ENCODE measurements around the gene RPTOR. TPM values are rescaled to one million over a fixed set of nuclear protein-coding genes. Genes with fewer than 3 reads are reported as not detected.
A peak's percentile ranks its signal among the peaks of the same experiment; 100 is the strongest.

Gene RPTOR
- total RNA-seq, 1 experiment from 2014 or later: 25.1 TPM

GRCh38 chr17:80873307-80873951 is 328.8 kb downstream of the RPTOR start:
- Mint-ChIP-seq H3K4me3 (peak overlapping the region; percentile 5 to 43; a peak in 3 of 5 replicates), H3K4me1 (peaks cover 52 to 72% of the 10 kb centered on the region in 2 experiments), H3K36me3 (ENCODE audit: insufficient read depth in 1 of 3, low read depth in 3 of 3) (peaks cover 14 to 17% (median 15%) of the 10 kb centered on the region in 3 experiments; a peak in 6 of 7 replicates), H3K27me3 (ENCODE audit: low read depth) (0 out of 2 replicates have a peak, but pooled peaks cover 2% of the 10 kb centered on the region), H3K27ac (peak overlapping the region; percentile 76 to 94 (median 92)), H3K9me3 (peaks cover 0 to 2% of the 10 kb centered on the region in 2 experiments; a peak in 2 of 5 replicates)
- H4K8ac ChIP-seq (replicated peaks; ENCODE audit: insufficient read length, low read depth, low read length): no peak overlapping the region
- no peak overlapping the region for H2BK120ac ChIP-seq (ENCODE audit: low read depth, low read length, poor library complexity, severe bottlenecking)
- no peak overlapping the region for H2BK5ac ChIP-seq (ENCODE audit: insufficient read length, low read length)
- no peak overlapping the region for H2BK15ac ChIP-seq (ENCODE audit: low read depth, low read length)
- no peak overlapping the region for H3K14ac ChIP-seq (ENCODE audit: insufficient read depth, low read length)
- no peaks in the 10 kb centered on the region for H3K27me3 ChIP-seq (ENCODE audit: insufficient read depth, low read length)
- no CpG with 5 or more reads among the region's 14 CpGs for WGBS (ENCODE audit: extremely low coverage, insufficient read length, low lambda C conversion rate)
- no peak overlapping the region for H3K9ac ChIP-seq (ENCODE audit: extremely low read depth, insufficient read length, low read length)
- H3K23me2 ChIP-seq (ENCODE audit: insufficient read length, low read depth, low read length, poor library complexity, severe bottlenecking): no peaks in the 10 kb centered on the region
- H4K20me1 ChIP-seq (ENCODE audit: control insufficient read depth, insufficient read depth, insufficient read length): no peaks in the 10 kb centered on the region
- H2BK12ac ChIP-seq (ENCODE audit: insufficient read length, low read depth, low read length): no peak overlapping the region
- DNase-seq: peak; percentile 90
- H2AFZ ChIP-seq (ENCODE audit: low read length): no peak overlapping the region
- no peak overlapping the region for H3K4ac ChIP-seq (ENCODE audit: low read depth, low read length)
- no peak for TF ChIP-seq CTCF (conservative IDR thresholded peaks at IDR 0.05)
- H3K4me2 ChIP-seq (ENCODE audit: insufficient read depth, insufficient read length, low read length): no peak overlapping the region
- no peak overlapping the region for H4K5ac ChIP-seq (ENCODE audit: insufficient read length, low read depth, low read length)
- no peak overlapping the region for H3T11ph ChIP-seq (ENCODE audit: low read length)
- no peaks in the 10 kb centered on the region for H3K79me1 ChIP-seq (ENCODE audit: insufficient read depth, low read depth, low read length, poor library complexity, severe bottlenecking)
- H3K27ac ChIP-seq (ENCODE audit: insufficient read length, low read depth, low read length): no peak overlapping the region
- no peak overlapping the region for H4K91ac ChIP-seq (ENCODE audit: insufficient read length, low read depth, low read length)
- no peak overlapping the region for H3K23ac ChIP-seq (ENCODE audit: insufficient read length, low read depth, low read length)
- no peak overlapping the region for H2AK5ac ChIP-seq (ENCODE audit: insufficient read length, low read length)
- peaks cover 6% of the 10 kb centered on the region; the same call in 1 of the 2 replicates for H3K4me1 ChIP-seq (ENCODE audit: insufficient read depth, low read length)
- H3K56ac ChIP-seq (ENCODE audit: insufficient read length, low read depth, low read length): no peak overlapping the region
- H3K18ac ChIP-seq (ENCODE audit: insufficient read length, low read depth, low read length): peak overlapping the region; percentile 12
- no peaks in the 10 kb centered on the region for H3K79me2 ChIP-seq (ENCODE audit: insufficient read depth, low read length)
- no peak overlapping the region for H2BK20ac ChIP-seq (ENCODE audit: low read depth, low read length, poor library complexity, severe bottlenecking)
- no peaks in the 10 kb centered on the region for H3K9me3 ChIP-seq (ENCODE audit: control insufficient read depth, low read depth, low read length)

Measured in H9 (cell line).